ENCODE measurements around the gene KCNT2. TPM values are rescaled to one million over a fixed set of nuclear protein-coding genes. Genes with fewer than 3 reads are reported as not detected.
"Not testable (repeated sequence)": the region's sequence is repeated elsewhere in the genome, so short reads cannot be mapped to it uniquely, and the experiment has no call there.

KCNT2 gene
- total RNA-seq, 1 donor from 2014 or later: 8.4 TPM

DNA sequence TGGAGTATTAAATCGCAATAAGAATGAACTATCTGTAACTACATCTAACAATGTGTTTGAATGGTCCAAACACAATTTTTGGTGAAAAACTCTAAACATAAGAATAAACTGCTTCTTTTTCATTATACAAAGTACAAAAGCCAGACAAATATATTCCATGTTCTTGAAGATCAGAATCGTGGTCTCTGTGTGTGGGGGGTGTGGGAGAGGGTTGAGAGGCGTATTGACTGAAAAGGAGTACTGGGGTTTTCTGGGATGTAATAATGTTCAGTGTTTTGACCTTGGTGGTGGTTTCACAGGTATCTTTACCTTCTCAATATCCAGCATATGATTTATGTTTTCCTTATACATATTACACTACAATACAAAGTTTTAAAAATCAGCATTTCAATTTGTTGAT, 42.8 kb upstream of the KCNT2 start:
- no peaks in the 10 kb centered on the region for H3K36me3 ChIP-seq
- H3K4me3 ChIP-seq: no peak overlapping the region
- no peaks in the 10 kb centered on the region for H3K4me1 ChIP-seq
- no peaks in the 10 kb centered on the region for H3K9me3 ChIP-seq
- no peaks in the 10 kb centered on the region for H3K27me3 ChIP-seq
- DNase-seq (ENCODE audit: low spot score in 2 of 2): no peak
- H3K27ac ChIP-seq: no peak overlapping the region
- intact Hi-C loops (cut with DNase I): no loop called here
- TF ChIP-seq, protein P1, sequence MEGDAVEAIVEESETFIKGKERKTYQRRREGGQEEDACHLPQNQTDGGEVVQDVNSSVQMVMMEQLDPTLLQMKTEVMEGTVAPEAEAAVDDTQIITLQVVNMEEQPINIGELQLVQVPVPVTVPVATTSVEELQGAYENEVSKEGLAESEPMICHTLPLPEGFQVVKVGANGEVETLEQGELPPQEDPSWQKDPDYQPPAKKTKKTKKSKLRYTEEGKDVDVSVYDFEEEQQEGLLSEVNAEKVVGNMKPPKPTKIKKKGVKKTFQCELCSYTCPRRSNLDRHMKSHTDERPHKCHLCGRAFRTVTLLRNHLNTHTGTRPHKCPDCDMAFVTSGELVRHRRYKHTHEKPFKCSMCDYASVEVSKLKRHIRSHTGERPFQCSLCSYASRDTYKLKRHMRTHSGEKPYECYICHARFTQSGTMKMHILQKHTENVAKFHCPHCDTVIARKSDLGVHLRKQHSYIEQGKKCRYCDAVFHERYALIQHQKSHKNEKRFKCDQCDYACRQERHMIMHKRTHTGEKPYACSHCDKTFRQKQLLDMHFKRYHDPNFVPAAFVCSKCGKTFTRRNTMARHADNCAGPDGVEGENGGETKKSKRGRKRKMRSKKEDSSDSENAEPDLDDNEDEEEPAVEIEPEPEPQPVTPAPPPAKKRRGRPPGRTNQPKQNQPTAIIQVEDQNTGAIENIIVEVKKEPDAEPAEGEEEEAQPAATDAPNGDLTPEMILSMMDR (IDR thresholded peaks at IDR 0.05): no peak

DNA sequence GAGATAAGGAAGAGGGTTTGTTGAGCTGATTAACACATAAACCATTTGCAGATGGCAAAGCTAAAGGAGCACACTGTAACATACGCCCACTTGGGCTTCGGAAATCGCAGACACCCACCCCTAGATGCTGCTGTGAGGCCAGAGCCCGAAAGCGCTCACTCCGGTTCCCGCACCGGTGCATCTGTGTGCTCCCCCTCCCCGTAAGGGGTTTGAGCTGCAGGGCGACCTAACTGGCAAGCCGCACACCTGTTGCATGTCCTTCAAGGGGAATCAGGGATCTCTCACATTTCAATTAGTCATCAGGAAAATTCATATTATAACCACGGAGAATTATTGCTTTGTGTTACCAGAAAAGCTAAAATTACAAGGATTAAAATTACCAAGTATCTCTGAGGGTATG, 42.2 kb upstream of the KCNT2 start:
- DNase-seq (ENCODE audit: low spot score in 2 of 2): no peak
- intact Hi-C loops (cut with DNase I): no loop called here
- H3K36me3 ChIP-seq: no peaks in the 10 kb centered on the region

DNA sequence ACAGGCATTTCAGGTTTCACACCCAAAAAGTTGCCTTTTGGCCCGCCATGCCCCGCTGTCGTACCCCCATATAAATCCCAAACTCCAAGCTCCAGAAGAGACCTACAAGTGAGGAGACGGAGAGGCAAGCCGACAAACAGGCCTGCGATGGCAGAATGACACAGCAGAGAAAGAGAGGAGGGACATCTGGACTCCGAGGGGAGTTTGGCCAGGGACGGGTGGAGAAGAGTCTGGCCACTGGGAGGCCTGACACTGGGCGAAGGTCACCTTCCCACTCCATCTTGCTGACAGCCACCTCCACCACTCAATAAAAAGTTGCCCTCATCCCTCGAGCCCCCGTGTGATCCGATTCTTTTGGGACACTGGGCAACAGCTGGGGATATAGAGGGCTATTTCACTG, 41.8 kb upstream of the KCNT2 start:
- Histone ChIP-seq H3K4me3 (no peak overlapping the region), H3K27ac (no peak overlapping the region), H3K9me3 (no peaks in the 10 kb centered on the region), H3K4me1 (no peaks in the 10 kb centered on the region), H3K36me3 (no peaks in the 10 kb centered on the region), H3K27me3 (no peaks in the 10 kb centered on the region)
- no peak for DNase-seq (ENCODE audit: low spot score in 2 of 2)
- TF ChIP-seq, protein P1 (IDR thresholded peaks at IDR 0.05): no peak
- intact Hi-C loops (cut with DNase I): no loop called here

More for the DNA sequence above, 42.2 kb upstream of the KCNT2 start:
- no peaks in the 10 kb centered on the region for H3K4me1 ChIP-seq
- no peak overlapping the region for H3K4me3 ChIP-seq
- no peaks in the 10 kb centered on the region for H3K9me3 ChIP-seq
- no peaks in the 10 kb centered on the region for H3K27me3 ChIP-seq
- TF ChIP-seq, protein P1 (IDR thresholded peaks at IDR 0.05): no peak
- no peak overlapping the region for H3K27ac ChIP-seq

DNA sequence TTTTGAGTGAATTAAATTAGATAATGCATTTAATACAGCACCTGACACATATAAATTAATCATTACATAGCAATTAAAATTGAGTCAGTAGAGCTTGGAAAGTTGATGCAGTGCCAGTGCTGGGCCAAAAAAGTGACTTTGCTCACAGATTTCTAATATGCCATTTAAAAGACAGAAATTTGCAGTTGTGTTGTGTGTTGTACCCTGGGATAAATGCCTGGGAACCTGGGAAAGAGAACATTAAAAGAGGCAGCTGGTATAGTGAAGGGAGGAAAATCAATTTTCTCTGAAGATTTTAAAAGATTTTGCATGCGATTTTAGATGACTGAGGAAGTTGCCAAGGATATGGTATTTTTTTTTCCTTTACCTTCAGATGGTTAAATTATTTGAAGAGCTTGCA, 32.7 kb upstream of the KCNT2 start:
- Histone ChIP-seq H3K4me3 (no peak overlapping the region), H3K4me1 (no peaks in the 10 kb centered on the region), H3K27ac (no peak overlapping the region), H3K9me3 (no peaks in the 10 kb centered on the region), H3K36me3 (no peaks in the 10 kb centered on the region), H3K27me3 (no peaks in the 10 kb centered on the region)
- intact Hi-C loops (cut with DNase I): no loop called here
- DNase-seq (ENCODE audit: low spot score in 2 of 2): no peak
- TF ChIP-seq, protein P1 (IDR thresholded peaks at IDR 0.05): no peak

DNA sequence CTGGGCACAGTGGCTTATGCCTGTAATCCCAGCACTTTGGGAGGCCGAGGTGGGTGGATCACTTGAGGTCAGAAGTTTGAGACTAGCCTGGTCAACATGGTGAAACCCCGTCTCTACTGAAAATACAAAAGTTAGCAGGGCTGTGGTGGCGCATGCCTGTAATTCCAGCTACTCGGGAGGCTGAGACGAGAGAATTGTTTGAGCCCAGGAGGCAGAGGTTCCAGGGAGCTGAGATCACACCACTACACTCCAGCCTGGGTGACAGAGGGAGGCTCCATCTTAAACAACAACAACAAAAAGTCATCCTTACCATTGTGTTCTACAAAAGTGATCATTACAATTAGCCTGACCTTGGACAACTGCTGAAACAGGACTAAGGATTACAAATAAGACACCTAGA, 31.1 kb upstream of the KCNT2 start:
- H3K27me3 ChIP-seq; H3K4me1 ChIP-seq; H3K36me3 ChIP-seq; H3K4me3 ChIP-seq; H3K27ac ChIP-seq; DNase-seq (ENCODE audit: low spot score in 2 of 2); H3K9me3 ChIP-seq; intact Hi-C loops (cut with DNase I): not testable (repeated sequence)

DNA sequence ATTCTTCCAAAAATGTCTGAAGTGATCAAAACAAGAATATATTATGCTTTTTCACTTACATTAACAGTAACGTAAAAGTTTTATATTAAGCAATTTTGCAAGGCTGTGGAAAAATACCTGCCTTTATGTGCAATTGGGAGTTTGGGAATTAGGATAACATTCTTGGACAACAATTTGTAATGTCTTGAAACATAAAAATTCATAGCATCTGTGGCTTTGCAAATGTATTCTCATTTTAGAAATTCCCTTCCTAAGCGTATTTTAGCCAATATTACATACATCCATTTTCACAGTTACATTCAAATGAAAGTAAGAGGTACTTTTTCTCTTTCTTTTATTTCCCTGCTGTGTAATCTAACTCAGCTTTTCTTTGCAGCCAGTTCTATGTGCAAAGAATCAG, 30.2 kb upstream of the KCNT2 start:
- H3K4me1 ChIP-seq: no peaks in the 10 kb centered on the region
- TF ChIP-seq, protein P1 (IDR thresholded peaks at IDR 0.05): no peak
- H3K27me3 ChIP-seq: no peaks in the 10 kb centered on the region
- DNase-seq (ENCODE audit: low spot score in 2 of 2): no peak
- H3K9me3 ChIP-seq: no peaks in the 10 kb centered on the region
- intact Hi-C loops (cut with DNase I): no loop called here
- no peak overlapping the region for H3K4me3 ChIP-seq
- no peak overlapping the region for H3K27ac ChIP-seq
- no peaks in the 10 kb centered on the region for H3K36me3 ChIP-seq
